ENCODE data around the gene ZNF556.
"Not testable (repeated sequence)": the region's sequence is repeated elsewhere in the genome, so short reads cannot be mapped to it uniquely, and the experiment has no call there.

The ZNF556 gene

GRCh38 chr19:2854849-2855248 is 12.3 kb upstream of the ZNF556 start:
- no peak for DNase-seq

- DNase-seq = no peak
Observed at GRCh38 chr19:2856457-2857050, 10.6 kb upstream of the ZNF556 start.

- no peak for DNase-seq
Observed at GRCh38 chr19:2858864-2859263, 8.3 kb upstream of the ZNF556 start.

- DNase-seq = no peak
Observed at GRCh38 chr19:2863816-2864215, 3.3 kb upstream of the ZNF556 start.

GRCh38 chr19:2865334-2866100 is 1.6 kb upstream of the ZNF556 start:
- DNase-seq = no peak

- DNase-seq = no peak
Observed at GRCh38 chr19:2866495-2867024, 575 bp upstream of the ZNF556 start.

- DNase-seq = no peak
Observed at GRCh38 chr19:2869618-2870017, 2.5 kb downstream of the ZNF556 start.

GRCh38 chr19:2872175-2872574 is 5.0 kb downstream of the ZNF556 start:
- not testable (repeated sequence) for DNase-seq

GRCh38 chr19:2877398-2878331 is 10.5 kb downstream of the ZNF556 start:
- DNase-seq = no peak

- no peak for DNase-seq
Observed at GRCh38 chr19:2883686-2884439, 16.7 kb downstream of the ZNF556 start.

- DNase-seq = no peak
Observed at GRCh38 chr19:2885736-2886135, 18.6 kb downstream of the ZNF556 start.

- DNase-seq = peak; percentile 82
Observed at GRCh38 chr19:2887391-2887914, 20.3 kb downstream of the ZNF556 start.

- DNase-seq = no peak
Observed at GRCh38 chr19:2888731-2889224, 21.6 kb downstream of the ZNF556 start.

- not testable (repeated sequence) for DNase-seq
Observed at GRCh38 chr19:2890531-2890930, 23.4 kb downstream of the ZNF556 start.

GRCh38 chr19:2896694-2897093 is 29.6 kb downstream of the ZNF556 start:
- DNase-seq = no peak

GRCh38 chr19:2900296-2901252 is 33.4 kb downstream of the ZNF556 start, which contains the start of gene ZNF57:
TSS of gene ZNF57 (plus strand) at chr19:2900928. CDS start at chr19:2901046, 118 bp downstream.
- peak; percentile 91 for DNase-seq

- no peak for DNase-seq
Observed at GRCh38 chr19:2902590-2903218, 35.6 kb downstream of the ZNF556 start.

GRCh38 chr19:2903326-2903725 is 36.2 kb downstream of the ZNF556 start:
- DNase-seq = not testable (repeated sequence)

- no peak for DNase-seq
Observed at GRCh38 chr19:2905918-2906519, 38.9 kb downstream of the ZNF556 start.

Data from NCI-H510A treated with DMSO at 0.1 percent for 48 hours (cell line).